IMR-90 (cell line): ENCODE data around the gene DUSP22. TPM values are rescaled to one million over a fixed set of nuclear protein-coding genes. Genes with fewer than 3 reads are reported as not detected.

Source experiments
- ATAC-seq: fragments of 200-7000 bp; cut with Tn5 transposase; 2 replicates; pipeline ENCODE4 v1.9.1; 2020; ENCODE audit warnings: low read depth, mild to moderate bottlenecking, moderate library complexity
- BruUV-seq: library from RNA; stranded (reverse); fragments of 400-500 nt; replicated peaks from 2 replicates; lab custom pipeline; 2021; lab: Mats Ljungman, UMichigan
- CTCF ChIA-PET: fragments of 300-600 bp; formaldehyde crosslinking; extraction: SDS; loops from one replicate; lab custom pipeline; 2021; ENCODE audit warnings: antibody characterized with exemption; lab: Yijun Ruan, JAX
- POLR2A ChIA-PET: fragments of 300-600 bp; sonication (Branson Sonifier 250); formaldehyde crosslinking; loops from one replicate; lab custom pipeline; 2022; ENCODE audit warnings: antibody characterized with exemption; ENCODE audit not compliant: unreplicated experiment; lab: Charles Lee
- DNase-seq: peaks from one replicate; pipeline ENCODE4 v3.0.0; 2013
- H2AFZ ChIP-seq: replicated peaks from 2 replicates; pipeline ENCODE3; 2013; ENCODE audit warnings: low read length, mild to moderate bottlenecking; ENCODE audit not compliant: poor library complexity
- H2AK5ac ChIP-seq: 2 replicates; pipeline ENCODE4 v1.6.1; 2013; ENCODE audit warnings: low read depth, low read length, inconsistent platforms
- H2AK9ac ChIP-seq: replicated peaks from 2 replicates; pipeline ENCODE3; 2013; ENCODE audit warnings: mild to moderate bottlenecking, low read depth, low read length, moderate library complexity; ENCODE audit not compliant: poor library complexity
- H2BK120ac ChIP-seq: 2 replicates; pipeline ENCODE4 v1.6.1; 2013; ENCODE audit warnings: low read depth, low read length, inconsistent platforms
- H2BK15ac ChIP-seq: 3 replicates; pipeline ENCODE4 v1.6.1; 2013; ENCODE audit warnings: low read depth, low read length, inconsistent platforms
- H2BK20ac ChIP-seq: 2 replicates; pipeline ENCODE4 v1.6.1; 2013; ENCODE audit warnings: low read depth, mild to moderate bottlenecking, inconsistent platforms, low read length, moderate library complexity
- H2BK5ac ChIP-seq: 2 replicates; pipeline ENCODE4 v1.6.1; 2013; ENCODE audit warnings: mild to moderate bottlenecking, low read depth, low read length, inconsistent platforms; ENCODE audit not compliant: poor library complexity, severe bottlenecking
- H3K14ac ChIP-seq: replicated peaks from 2 replicates; pipeline ENCODE4 v1.6.1; 2013; ENCODE audit warnings: low read depth, low read length, inconsistent platforms
- H3K18ac ChIP-seq: 2 replicates; pipeline ENCODE4 v1.6.1; 2013; ENCODE audit warnings: low read depth, low read length, control low read depth
- H3K23ac ChIP-seq: 2 replicates; pipeline ENCODE4 v1.6.1; 2013; ENCODE audit warnings: low read depth, low read length, inconsistent platforms
- H3K27ac ChIP-seq: 2 replicates; pipeline ENCODE4 v1.5.1; 2013; ENCODE audit warnings: mild to moderate bottlenecking, control low read depth, low read length; ENCODE audit not compliant: insufficient read depth
- H3K27me3 ChIP-seq: 2 replicates; pipeline ENCODE4 v1.6.1; 2013; ENCODE audit warnings: low read length; ENCODE audit not compliant: control insufficient read depth, insufficient read depth
- H3K36me3 ChIP-seq: 2 replicates; pipeline ENCODE4 v1.6.1; 2013; ENCODE audit warnings: low read length, mixed read lengths; ENCODE audit not compliant: control insufficient read depth, insufficient read depth
- H3K4ac ChIP-seq: 2 replicates; pipeline ENCODE4 v1.6.1; 2013; ENCODE audit warnings: low read depth, low read length, inconsistent platforms
- H3K4me1 ChIP-seq: 2 replicates; pipeline ENCODE4 v1.6.1; 2013; ENCODE audit warnings: low read length, mixed read lengths; ENCODE audit not compliant: control insufficient read depth, insufficient read depth
- H3K4me2 ChIP-seq: 2 replicates; pipeline ENCODE4 v1.6.1; 2013; ENCODE audit warnings: low read depth, mild to moderate bottlenecking, control low read depth, low read length, moderate library complexity
- H3K4me3 ChIP-seq: 2 replicates; pipeline ENCODE4 v1.5.1; 2013; ENCODE audit warnings: low read depth, mild to moderate bottlenecking, control low read depth, low read length, moderate library complexity; ENCODE audit not compliant: insufficient read depth
- H3K56ac ChIP-seq: 2 replicates; pipeline ENCODE4 v1.6.1; 2013; ENCODE audit warnings: low read length, inconsistent platforms; ENCODE audit not compliant: insufficient read depth; ENCODE audit errors: extremely low read depth
- H3K79me1 ChIP-seq, 2 experiments: 2 replicates each; pipeline ENCODE4 v1.6.1; 2013; ENCODE audit warnings: low read length in 2 of 2, inconsistent platforms in 1 of 2, low read depth in 1 of 2
- H3K9ac ChIP-seq: 2 replicates; pipeline ENCODE4 v1.6.1; 2013; ENCODE audit warnings: low read depth, low read length, control low read depth
- H3K9me1 ChIP-seq: 2 replicates; pipeline ENCODE4 v1.6.1; 2013; ENCODE audit warnings: low read length, inconsistent platforms; ENCODE audit not compliant: insufficient read depth
- H3K9me3 ChIP-seq: 2 replicates; pipeline ENCODE4 v1.6.1; 2013; ENCODE audit warnings: low read length; ENCODE audit not compliant: control insufficient read depth, insufficient read depth
- H4K20me1 ChIP-seq: 2 replicates; pipeline ENCODE4 v1.6.1; 2013; ENCODE audit warnings: low read length, inconsistent platforms; ENCODE audit not compliant: insufficient read depth
- H4K5ac ChIP-seq: 2 replicates; pipeline ENCODE4 v1.6.1; 2013; ENCODE audit warnings: mild to moderate bottlenecking, low read depth, low read length, control low read depth
- H4K8ac ChIP-seq, 2 experiments: 2 replicates each; pipeline ENCODE4 v1.6.1; 2013; ENCODE audit warnings: low read depth in 2 of 2, low read length in 2 of 2, control low read depth in 1 of 2, inconsistent platforms in 1 of 2
- H4K91ac ChIP-seq: 2 replicates; pipeline ENCODE4 v1.6.1; 2013; ENCODE audit warnings: low read depth, low read length, inconsistent platforms; ENCODE audit not compliant: insufficient read depth
- CEBPB ChIP-seq: IDR thresholded peaks from 2 replicates; pipeline ENCODE4 v1.6.1; 2012; ENCODE audit warnings: low read depth, low read length, improper control_type of control experiment
- POLR2A ChIP-seq: IDR thresholded peaks from 2 replicates; pipeline ENCODE4 v1.6.1; 2012; ENCODE audit warnings: mild to moderate bottlenecking, low read depth, low read length
- WGBS, 2 experiments: methylation state at CpG; one replicate each; pipeline versions ENCODE4 v1.1.5 to v1.1.7; 2013; ENCODE audit warnings: missing lambda C conversion rate in 2 of 2; ENCODE audit not compliant: insufficient read length in 1 of 2; ENCODE audit errors: extremely low coverage in 2 of 2; 5-methylcytosine and 5-hydroxymethylcytosine counted together
- dilution Hi-C: fragments of 300-500 bp; cut with HindIII; formaldehyde crosslinking; loops from one replicate; pipeline ENCODE4 v1.14.3; 2018; ENCODE audit warnings: low sequenced_read_pairs; ENCODE audit not compliant: unreplicated experiment
- in situ Hi-C: fragments of 300-500 bp; cut with MboI; formaldehyde crosslinking; loops from 3 replicates; pipeline ENCODE4 v1.14.3; 2019; ENCODE audit warnings: low sequenced_read_pairs, inconsistent platforms, mixed read lengths
- intact Hi-C: fragments of 100-400 bp; cut with micrococcal nuclease; formaldehyde crosslinking; loops from 2 replicates; pipeline ENCODE4 v1.10.0; 2022
- polyA plus RNA-seq, 3 experiments: library from polyadenylated mRNA; depleted of rRNA; stranded (reverse); fragments of >200 nt; gene quantifications; 2 replicates each; pipeline ENCODE4 v1.2.3, GENCODE V29; 2012; ENCODE audit warnings: low replicate concordance in 1 of 3
- total RNA-seq: library from RNA; depleted of rRNA; stranded (reverse); fragments of >200 nt; gene quantifications from 2 replicates; pipeline ENCODE4 v1.2.3, GENCODE V29; 2012

DUSP22 gene
- total and polyA plus RNA-seq, 2 of the 4 experiments (the other 2 are of a cell fraction), result 7.1 to 8.2 TPM

- CTCF ChIA-PET, result no interaction called here
- intact Hi-C loops, result no loop called here
- no peaks in the 10 kb centered on the region for H4K20me1 ChIP-seq
These were observed 31.4 kb downstream of the DUSP22 start for GRCh38 chr6:323730-324088.

More at GRCh38 chr6:323730-324088, 31.4 kb downstream of the DUSP22 start:
- H3K9ac ChIP-seq, result no peak overlapping the region
- no peak overlapping the region for H3K18ac ChIP-seq
- no peak overlapping the region for H2BK5ac ChIP-seq
- no peak overlapping the region for H2BK15ac ChIP-seq
- H3K79me1 ChIP-seq, result 0 out of 4 replicates have a peak, but pooled peaks cover 0 to 3% of the 10 kb centered on the region in 2 experiments
- no peak overlapping the region for H3K23ac ChIP-seq
- no peak overlapping the region for H3K14ac ChIP-seq
- no peaks in the 10 kb centered on the region; the same call in 1 of the 2 replicates for H3K9me1 ChIP-seq
- no peaks in the 10 kb centered on the region for H3K36me3 ChIP-seq
- no peak overlapping the region for H4K8ac ChIP-seq
- H3K27ac ChIP-seq, result no peak overlapping the region
- no peak overlapping the region for H2AK9ac ChIP-seq
- no peak overlapping the region for H4K91ac ChIP-seq
- peaks cover 2% of the 10 kb centered on the region; the same call in 1 of the 2 replicates for H3K9me3 ChIP-seq
- H3K4ac ChIP-seq, result no peak overlapping the region
- in situ Hi-C loops (no loop called here), dilution Hi-C loops (no loop called here)
- no peak overlapping the region for H3K4me3 ChIP-seq
- no CpG with 5 or more reads among the region's 4 CpGs for WGBS, 2 experiments
- no peaks in the 10 kb centered on the region for H3K27me3 ChIP-seq
- H2BK120ac ChIP-seq, result no peak overlapping the region
- no TSS peak for BruUV-seq
- H3K56ac ChIP-seq, result no peak overlapping the region
- no peak for DNase-seq
- H2AK5ac ChIP-seq, result no peak overlapping the region
- peaks cover 9% of the 10 kb centered on the region for H3K4me1 ChIP-seq
- POLR2A ChIA-PET, result no interaction called here
- no peak for ATAC-seq
- no peak for TF ChIP-seq CEBPB
- no peak for TF ChIP-seq POLR2A
- no peak overlapping the region for H2BK20ac ChIP-seq
- no peak overlapping the region for H2AFZ ChIP-seq
- no peak overlapping the region for H3K4me2 ChIP-seq
- no peak overlapping the region for H4K5ac ChIP-seq
